ENCODE measurements around the gene TUBA3E.
"Not testable (repeated sequence)": the region's sequence is repeated elsewhere in the genome, so short reads cannot be mapped to it uniquely, and the experiment has no call there.

Gene TUBA3E

GRCh38 chr2:130230376-130230775 lies 32.1 kb upstream of the TUBA3E start:
- H3K36me3 ChIP-seq (ENCODE audit: control insufficient read depth in 2 of 2, insufficient read depth in 1 of 2, low read length in 2 of 2); CTCF ChIA-PET; POLR2A ChIA-PET; H3K9me3 ChIP-seq (ENCODE audit: control insufficient read depth, insufficient read depth, low read depth, low read length); H3K4me3 ChIP-seq (ENCODE audit: low read depth, low read length); H3K27ac ChIP-seq (ENCODE audit: extremely low read depth, low read depth, low read length); H3K4me1 ChIP-seq (ENCODE audit: control insufficient read depth, insufficient read depth, low read length): not testable (repeated sequence)

DNA sequence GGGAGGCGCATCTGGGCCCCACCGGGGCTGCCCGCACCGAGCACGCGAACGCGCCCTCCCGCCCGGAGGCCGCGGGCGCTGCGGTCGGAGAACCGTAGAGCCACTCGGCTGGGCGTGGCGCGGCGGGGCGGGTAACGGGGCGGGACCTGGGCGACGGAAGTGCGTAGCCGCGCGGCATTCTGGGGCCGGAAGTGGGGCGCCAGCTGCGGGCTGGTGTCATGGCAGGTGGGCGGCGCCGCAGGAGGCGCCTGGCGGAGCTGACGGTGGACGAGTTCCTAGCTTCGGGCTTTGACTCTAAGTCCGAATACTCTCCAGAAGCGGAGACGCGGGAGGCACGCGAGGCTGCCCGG lies 30.9 kb upstream of the TUBA3E start:
- H3K27ac ChIP-seq (ENCODE audit: extremely low read depth, low read depth, low read length); H3K9me3 ChIP-seq (ENCODE audit: control insufficient read depth, insufficient read depth, low read depth, low read length); CTCF ChIA-PET; POLR2A ChIA-PET; H3K4me1 ChIP-seq (ENCODE audit: control insufficient read depth, insufficient read depth, low read length); H3K36me3 ChIP-seq (ENCODE audit: control insufficient read depth in 2 of 2, insufficient read depth in 1 of 2, low read length in 2 of 2); H3K4me3 ChIP-seq (ENCODE audit: low read depth, low read length): not testable (repeated sequence)

DNA sequence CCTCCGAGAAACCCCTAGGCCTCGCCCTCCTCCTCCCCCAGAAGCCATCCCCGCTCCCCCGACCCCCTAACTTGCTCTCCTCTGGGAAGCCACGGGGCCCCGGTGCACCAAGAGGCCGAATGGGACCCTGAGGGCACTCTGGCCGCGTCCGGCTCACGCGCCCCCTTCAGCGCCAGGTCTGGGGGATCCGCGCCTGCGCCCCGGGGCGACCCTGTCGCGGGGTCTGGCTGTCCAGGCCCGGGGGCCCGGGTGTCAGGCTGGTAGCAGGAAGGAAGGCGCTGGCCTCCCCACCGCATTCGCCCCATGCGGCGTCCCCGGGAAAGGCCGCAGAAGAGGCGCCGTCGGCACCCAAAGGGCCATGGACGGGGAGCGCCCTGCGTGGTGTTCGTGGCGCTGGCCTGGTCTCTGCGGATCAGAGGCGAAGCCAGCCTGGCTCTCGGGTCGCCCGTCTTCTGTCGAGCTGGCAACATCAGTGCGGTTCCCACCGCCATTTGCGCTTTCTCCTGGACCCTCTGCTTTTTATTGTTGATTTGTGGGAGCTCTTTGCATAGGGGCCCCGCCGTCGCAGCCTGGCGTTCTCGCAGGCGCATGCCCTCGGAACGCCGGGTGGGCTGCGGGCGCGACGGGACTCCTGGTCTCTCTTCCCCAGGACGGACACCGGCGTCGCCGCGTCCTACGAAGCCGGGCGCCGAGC lies 30.4 kb upstream of the TUBA3E start:
- H3K9me3 ChIP-seq (ENCODE audit: control insufficient read depth, insufficient read depth, low read depth, low read length); CTCF ChIA-PET; H3K4me1 ChIP-seq (ENCODE audit: control insufficient read depth, insufficient read depth, low read length); H3K27ac ChIP-seq (ENCODE audit: extremely low read depth, low read depth, low read length); H3K36me3 ChIP-seq (ENCODE audit: control insufficient read depth in 2 of 2, insufficient read depth in 1 of 2, low read length in 2 of 2); POLR2A ChIA-PET; H3K4me3 ChIP-seq (ENCODE audit: low read depth, low read length): not testable (repeated sequence)

GRCh38 chr2:130228005-130228404 lies 29.8 kb upstream of the TUBA3E start:
- H3K4me3 ChIP-seq (ENCODE audit: low read depth, low read length); CTCF ChIA-PET; H3K36me3 ChIP-seq (ENCODE audit: control insufficient read depth in 2 of 2, insufficient read depth in 1 of 2, low read length in 2 of 2); H3K27ac ChIP-seq (ENCODE audit: extremely low read depth, low read depth, low read length); H3K4me1 ChIP-seq (ENCODE audit: control insufficient read depth, insufficient read depth, low read length); POLR2A ChIA-PET; H3K9me3 ChIP-seq (ENCODE audit: control insufficient read depth, insufficient read depth, low read depth, low read length): not testable (repeated sequence)

DNA sequence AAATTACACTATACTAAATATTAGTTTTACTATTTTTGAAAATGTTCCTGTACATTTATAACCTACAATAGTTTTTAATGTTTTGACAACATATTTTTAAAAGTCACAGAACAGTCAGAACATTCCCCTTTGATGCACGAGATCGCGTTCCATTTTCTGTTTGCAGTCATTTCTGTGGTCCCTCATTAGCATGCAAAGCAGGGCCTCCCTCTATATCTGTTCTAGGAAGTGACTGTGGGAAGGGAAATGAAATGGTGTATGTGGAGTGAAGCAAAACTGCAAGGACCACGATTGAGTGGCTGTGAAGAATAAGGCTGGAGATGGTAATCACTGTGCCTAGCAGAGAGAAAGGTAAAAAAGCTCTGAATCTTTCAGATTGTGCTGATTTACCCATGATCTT lies 24.3 kb upstream of the TUBA3E start:
- H3K27ac ChIP-seq (ENCODE audit: extremely low read depth, low read depth, low read length); H3K9me3 ChIP-seq (ENCODE audit: control insufficient read depth, insufficient read depth, low read depth, low read length); H3K36me3 ChIP-seq (ENCODE audit: control insufficient read depth in 2 of 2, insufficient read depth in 1 of 2, low read length in 2 of 2); POLR2A ChIA-PET; H3K4me1 ChIP-seq (ENCODE audit: control insufficient read depth, insufficient read depth, low read length); H3K4me3 ChIP-seq (ENCODE audit: low read depth, low read length): not testable (repeated sequence)
- CTCF ChIA-PET, result interaction anchor here (0.6 kb wide), 1 partner anchor 1486 kb away, joined by 3 read pairs; no protein-coding TSS in a partner anchor

- H3K4me1 ChIP-seq (ENCODE audit: control insufficient read depth, insufficient read depth, low read length); CTCF ChIA-PET; H3K36me3 ChIP-seq (ENCODE audit: control insufficient read depth in 2 of 2, insufficient read depth in 1 of 2, low read length in 2 of 2); H3K4me3 ChIP-seq (ENCODE audit: low read depth, low read length); H3K9me3 ChIP-seq (ENCODE audit: control insufficient read depth, insufficient read depth, low read depth, low read length); POLR2A ChIA-PET; H3K27ac ChIP-seq (ENCODE audit: extremely low read depth, low read depth, low read length): not testable (repeated sequence)
These were observed 22.3 kb upstream of the TUBA3E start for GRCh38 chr2:130220505-130220904.

DNA sequence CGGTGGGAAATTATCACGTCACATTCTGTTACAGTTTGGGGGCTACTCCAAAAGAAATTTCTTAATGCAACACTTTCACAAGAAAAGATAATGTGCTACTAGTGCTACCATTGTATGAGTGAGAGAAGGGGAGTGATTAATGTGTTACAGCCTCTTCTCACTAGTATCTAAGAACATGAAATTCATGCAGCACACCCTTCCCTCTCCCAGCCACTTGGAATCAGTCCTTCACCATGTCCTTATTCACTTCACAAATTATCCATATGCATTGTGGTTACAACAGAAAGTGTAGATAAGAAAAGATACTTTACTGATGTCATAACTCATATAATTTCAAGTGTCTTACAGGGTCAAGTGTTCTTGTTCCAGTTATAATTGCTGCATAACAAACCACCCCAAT lies 20.9 kb upstream of the TUBA3E start:
- H3K9me3 ChIP-seq (ENCODE audit: control insufficient read depth, insufficient read depth, low read depth, low read length); POLR2A ChIA-PET: not testable (repeated sequence)

GRCh38 chr2:130207051-130207450 lies 8.8 kb upstream of the TUBA3E start:
- H3K4me1 ChIP-seq (ENCODE audit: control insufficient read depth, insufficient read depth, low read length); H3K9me3 ChIP-seq (ENCODE audit: control insufficient read depth, insufficient read depth, low read depth, low read length); CTCF ChIA-PET; H3K36me3 ChIP-seq (ENCODE audit: control insufficient read depth in 2 of 2, insufficient read depth in 1 of 2, low read length in 2 of 2); H3K27ac ChIP-seq (ENCODE audit: extremely low read depth, low read depth, low read length); H3K4me3 ChIP-seq (ENCODE audit: low read depth, low read length); POLR2A ChIA-PET: not testable (repeated sequence)

More for the DNA sequence above, 20.9 kb upstream of the TUBA3E start:
- CTCF ChIA-PET; H3K36me3 ChIP-seq (ENCODE audit: control insufficient read depth in 2 of 2, insufficient read depth in 1 of 2, low read length in 2 of 2); H3K4me3 ChIP-seq (ENCODE audit: low read depth, low read length); H3K27ac ChIP-seq (ENCODE audit: extremely low read depth, low read depth, low read length); H3K4me1 ChIP-seq (ENCODE audit: control insufficient read depth, insufficient read depth, low read length): not testable (repeated sequence)

GRCh38 chr2:130203150-130203549 lies 4.9 kb upstream of the TUBA3E start:
- H3K27ac ChIP-seq (ENCODE audit: extremely low read depth, low read depth, low read length); POLR2A ChIA-PET; H3K36me3 ChIP-seq (ENCODE audit: control insufficient read depth in 2 of 2, insufficient read depth in 1 of 2, low read length in 2 of 2); H3K4me1 ChIP-seq (ENCODE audit: control insufficient read depth, insufficient read depth, low read length); H3K4me3 ChIP-seq (ENCODE audit: low read depth, low read length); CTCF ChIA-PET; H3K9me3 ChIP-seq (ENCODE audit: control insufficient read depth, insufficient read depth, low read depth, low read length): not testable (repeated sequence)

- H3K27ac ChIP-seq (ENCODE audit: extremely low read depth, low read depth, low read length); H3K4me3 ChIP-seq (ENCODE audit: low read depth, low read length); CTCF ChIA-PET; H3K4me1 ChIP-seq (ENCODE audit: control insufficient read depth, insufficient read depth, low read length); H3K9me3 ChIP-seq (ENCODE audit: control insufficient read depth, insufficient read depth, low read depth, low read length); H3K36me3 ChIP-seq (ENCODE audit: control insufficient read depth in 2 of 2, insufficient read depth in 1 of 2, low read length in 2 of 2); POLR2A ChIA-PET: not testable (repeated sequence)
These were observed 4.3 kb upstream of the TUBA3E start for GRCh38 chr2:130202518-130202917.

DNA sequence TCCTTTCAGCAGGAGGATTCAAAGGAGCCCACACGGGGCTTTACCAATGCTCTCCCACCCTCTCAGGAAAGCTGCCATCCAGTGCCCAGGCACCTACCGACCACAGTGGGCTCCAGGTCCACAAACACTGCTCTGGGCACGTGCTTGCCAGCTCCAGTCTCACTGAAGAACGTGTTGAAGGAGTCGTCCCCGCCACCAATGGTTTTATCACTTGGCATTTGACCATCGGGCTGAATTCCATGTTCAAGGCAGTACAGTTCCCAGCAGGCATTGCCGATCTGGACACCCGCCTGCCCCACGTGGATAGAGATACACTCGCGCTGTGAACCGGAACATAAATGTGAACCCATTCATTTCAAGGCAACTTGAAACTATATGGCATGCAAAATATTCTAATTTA lies 2.2 kb downstream of the TUBA3E start:
- H3K9me3 ChIP-seq (ENCODE audit: control insufficient read depth, insufficient read depth, low read depth, low read length); H3K4me1 ChIP-seq (ENCODE audit: control insufficient read depth, insufficient read depth, low read length); H3K27ac ChIP-seq (ENCODE audit: extremely low read depth, low read depth, low read length); H3K36me3 ChIP-seq (ENCODE audit: control insufficient read depth in 2 of 2, insufficient read depth in 1 of 2, low read length in 2 of 2); POLR2A ChIA-PET; H3K4me3 ChIP-seq (ENCODE audit: low read depth, low read length): not testable (repeated sequence)
- CTCF ChIA-PET, result interaction anchor here (1.5 kb wide), 1 partner anchor 15 kb away, joined by 4 read pairs; the partner anchor contains the start of gene SMPD4
